ENCODE data around the gene FRY.

The FRY gene

DNA sequence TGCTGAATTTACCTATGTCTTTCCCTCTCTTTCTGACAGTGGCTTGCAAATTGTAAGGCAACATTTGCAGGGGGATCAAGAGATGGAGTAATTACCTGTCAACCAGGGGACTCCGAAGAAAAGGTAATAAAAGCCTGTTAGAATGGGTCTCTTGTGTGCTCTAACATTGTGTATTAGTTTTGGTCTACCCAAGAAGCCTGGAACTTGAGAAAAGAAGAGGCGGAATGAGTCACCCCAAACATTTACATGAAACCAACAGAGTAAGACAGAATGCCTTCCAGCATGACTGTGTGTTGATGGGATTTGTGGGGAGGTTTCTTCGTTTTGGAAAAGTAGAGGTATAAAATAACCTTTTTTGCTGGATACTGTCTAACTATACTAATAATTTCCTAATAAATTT lies 246.9 kb downstream of the FRY start:
- DNase-seq (ENCODE audit: low read depth, low spot score) = no peak
- no peak overlapping the region for H3K27ac ChIP-seq

DNA sequence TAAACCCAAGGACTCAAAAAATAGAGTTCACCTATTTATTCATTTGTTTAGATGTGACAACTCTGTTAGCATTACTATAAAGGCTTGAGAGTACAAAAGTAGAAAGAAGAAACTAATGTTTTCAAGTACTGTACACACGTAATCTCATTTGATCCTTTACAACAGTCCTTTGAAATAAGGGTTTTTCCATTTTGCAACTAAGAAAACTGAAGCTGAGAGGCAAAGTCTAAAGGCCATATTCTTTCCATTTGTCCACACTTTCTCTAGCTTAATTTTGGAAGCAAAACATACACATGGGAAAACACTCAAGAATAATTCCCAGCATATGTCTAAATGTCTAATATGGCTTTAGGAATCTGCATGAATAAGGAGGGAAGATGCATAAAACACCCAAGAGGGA lies 249.5 kb downstream of the FRY start:
- no peak for DNase-seq (ENCODE audit: low read depth, low spot score)
- H3K27ac ChIP-seq = no peak overlapping the region

- no peak overlapping the region for H3K27ac ChIP-seq
- no peak for DNase-seq (ENCODE audit: low read depth, low spot score)
Observed at GRCh38 chr13:32282096-32282711, 250.6 kb downstream of the FRY start.

DNA sequence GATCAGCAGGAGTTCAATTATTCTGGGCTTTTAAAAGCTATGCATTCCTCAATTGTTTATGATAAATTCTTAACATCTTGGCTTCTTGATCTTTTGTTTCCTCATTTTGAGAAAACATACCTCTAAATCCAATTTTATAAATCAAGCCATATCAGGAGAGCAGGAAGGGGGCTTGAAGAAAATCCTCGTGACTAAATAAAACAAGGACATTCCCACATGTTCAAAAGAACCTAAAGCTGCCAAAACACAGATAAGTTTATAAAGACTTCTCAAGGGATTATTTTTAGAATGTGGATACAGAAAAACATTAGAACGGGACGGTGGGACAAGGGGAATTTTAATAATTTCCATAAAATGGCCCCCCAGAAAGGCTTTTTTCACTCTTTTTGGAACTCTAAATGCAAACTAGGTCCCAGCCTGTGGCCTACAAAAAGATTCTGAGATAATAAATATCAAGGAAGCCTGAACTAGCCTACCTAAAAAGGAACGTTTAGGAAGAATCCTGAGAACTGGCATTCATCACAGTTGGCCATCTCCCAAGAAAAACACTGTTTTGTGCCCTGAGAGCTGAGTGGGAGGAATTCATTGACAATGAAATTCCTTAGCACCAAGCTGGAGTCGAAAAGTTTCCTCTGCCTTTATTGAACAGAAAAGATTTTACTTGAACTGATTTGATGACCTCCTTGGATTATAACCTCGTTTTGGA lies 253.5 kb downstream of the FRY start:
- DNase-seq (ENCODE audit: low read depth, low spot score) = no peak
- no peak overlapping the region for H3K27ac ChIP-seq

DNA sequence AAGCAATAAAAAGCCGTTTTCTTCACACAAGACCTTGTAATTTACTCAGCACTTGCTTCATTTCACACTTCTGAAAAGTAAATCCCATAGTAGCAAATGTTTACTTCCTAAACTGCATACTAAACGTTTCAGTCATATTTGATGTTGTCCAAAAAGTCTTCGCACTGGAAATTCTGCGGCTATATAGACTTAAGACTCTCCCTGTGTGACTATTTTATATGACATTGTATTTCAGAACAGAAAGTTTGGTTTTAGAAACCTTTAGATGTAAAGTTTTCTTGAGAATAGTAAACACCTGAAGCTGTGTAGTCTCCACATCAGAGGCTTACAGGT lies 254.0 kb downstream of the FRY start:
- no peak for DNase-seq (ENCODE audit: low read depth, low spot score)
- H3K27ac ChIP-seq = no peak overlapping the region

DNA sequence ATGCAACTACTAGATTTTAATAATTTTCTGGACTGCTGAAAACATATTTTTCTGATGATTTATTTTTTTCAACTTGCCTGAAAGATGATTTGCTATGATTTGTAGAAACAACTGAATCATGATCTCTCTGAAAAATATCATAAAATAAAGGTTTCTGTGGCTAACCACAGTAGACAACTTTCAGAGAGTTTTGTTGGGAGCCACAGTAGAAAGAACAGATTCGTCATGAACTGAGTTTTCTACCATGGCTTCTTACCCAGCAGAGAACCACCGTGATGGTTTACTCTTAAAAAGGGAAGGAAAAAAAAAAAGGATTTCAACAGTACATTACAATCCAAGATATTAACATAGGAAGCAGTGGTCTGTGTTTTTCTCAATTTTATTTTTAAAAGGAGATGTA lies 265.6 kb downstream of the FRY start:
- no peak for DNase-seq (ENCODE audit: low read depth, low spot score)
- no peak overlapping the region for H3K27ac ChIP-seq

GRCh38 chr13:32298695-32299094 lies 267.1 kb downstream of the FRY start:
- no peak overlapping the region for H3K27ac ChIP-seq
- no peak for DNase-seq (ENCODE audit: low read depth, low spot score)

GRCh38 chr13:32299893-32300292 lies 268.3 kb downstream of the FRY start:
- no peak overlapping the region for H3K27ac ChIP-seq
- DNase-seq (ENCODE audit: low read depth, low spot score) = no peak

DNA sequence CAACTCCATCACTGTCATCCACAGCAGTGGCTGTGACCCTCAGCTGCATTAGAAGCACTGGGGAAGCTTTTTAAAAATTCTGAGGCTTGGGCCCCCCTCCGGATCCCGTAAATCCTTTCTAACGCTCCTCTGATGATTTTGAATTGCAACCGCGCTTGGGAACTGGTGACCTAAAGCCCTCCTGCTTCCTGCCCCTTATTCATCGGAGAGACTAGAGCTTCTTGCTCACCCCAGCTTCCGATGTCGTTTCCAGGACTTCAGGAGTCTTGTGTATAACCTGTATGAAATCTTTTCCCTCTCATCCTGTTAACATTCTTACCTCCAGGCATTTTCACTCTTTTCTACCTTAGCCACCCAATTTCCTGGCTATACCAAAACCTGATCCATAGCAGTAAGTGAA lies 268.8 kb downstream of the FRY start:
- no peak overlapping the region for H3K27ac ChIP-seq
- DNase-seq (ENCODE audit: low read depth, low spot score) = no peak

- DNase-seq (ENCODE audit: low read depth, low spot score) = no peak
- no peak overlapping the region for H3K27ac ChIP-seq
Observed at GRCh38 chr13:32300920-32301319, 269.3 kb downstream of the FRY start.

- no peak for DNase-seq (ENCODE audit: low read depth, low spot score)
- H3K27ac ChIP-seq = no peak overlapping the region
Observed at GRCh38 chr13:32302461-32302860, 270.9 kb downstream of the FRY start.

- DNase-seq (ENCODE audit: low read depth, low spot score) = no peak
- H3K27ac ChIP-seq = no peak overlapping the region
Observed at GRCh38 chr13:32305646-32306045, 274.1 kb downstream of the FRY start.

GRCh38 chr13:32309312-32310133 lies 277.9 kb downstream of the FRY start:
- H3K27ac ChIP-seq = no peak overlapping the region
- no peak for DNase-seq (ENCODE audit: low read depth, low spot score)

GRCh38 chr13:32310134-32310706 lies 278.6 kb downstream of the FRY start:
- no peak overlapping the region for H3K27ac ChIP-seq
- DNase-seq (ENCODE audit: low read depth, low spot score) = no peak

DNA sequence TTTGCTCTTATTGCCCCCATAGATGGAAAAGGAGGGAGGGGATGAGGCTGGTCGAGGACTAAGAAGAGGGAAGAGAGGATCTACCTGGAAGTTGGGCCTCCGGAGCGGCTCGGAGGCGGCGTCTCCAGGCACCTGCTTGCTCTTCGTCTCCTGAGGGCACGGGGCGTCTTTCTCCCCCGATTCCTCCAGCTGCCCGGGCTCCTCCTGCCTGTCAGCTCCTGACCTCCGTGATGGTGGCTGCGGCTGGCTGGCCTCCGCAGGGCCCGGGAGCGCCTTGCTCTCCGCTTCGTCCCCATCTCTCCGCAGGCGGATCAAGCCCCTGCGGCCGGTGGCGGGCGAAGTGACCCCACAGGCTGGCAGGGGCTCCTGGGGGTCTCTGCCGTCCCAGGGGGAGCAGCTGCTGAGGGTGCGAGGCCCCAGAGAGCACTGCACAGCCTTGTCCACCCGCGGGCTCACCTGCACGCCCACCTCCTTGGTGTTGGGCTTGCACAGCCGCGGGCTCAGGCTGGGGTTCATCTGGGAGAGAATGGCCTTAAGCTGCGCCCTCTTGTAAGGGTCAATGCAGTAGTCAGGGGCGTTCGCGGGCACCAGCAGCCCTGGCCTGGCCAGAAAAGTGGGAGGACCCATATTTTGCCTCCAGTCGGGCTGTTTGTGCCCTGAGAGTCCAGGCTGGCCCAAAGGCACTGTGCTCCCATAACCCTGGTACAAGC lies 279.8 kb downstream of the FRY start:
- H3K27ac ChIP-seq = no peak overlapping the region
- DNase-seq (ENCODE audit: low read depth, low spot score) = no peak

GRCh38 chr13:32314271-32315237 lies 283.0 kb downstream of the FRY start:
- DNase-seq (ENCODE audit: low read depth, low spot score) = no peak
- H3K27ac ChIP-seq = peak overlapping the region; percentile 61

GRCh38 chr13:32315238-32316027 lies 283.9 kb downstream of the FRY start, which contains the start of the genes BRCA2 and ZAR1L:
Gene BRCA2 (plus strand): TSS chr13:32315508. CDS start chr13:32316461, 953 bp downstream.
Gene ZAR1L (minus strand): TSS chr13:32315363. CDS start chr13:32311925, 3,438 bp downstream.
- H3K27ac ChIP-seq = peak within 1 kb of the TSS; percentile 61
- peak; percentile 16 for DNase-seq (ENCODE audit: low read depth, low spot score)

DNA sequence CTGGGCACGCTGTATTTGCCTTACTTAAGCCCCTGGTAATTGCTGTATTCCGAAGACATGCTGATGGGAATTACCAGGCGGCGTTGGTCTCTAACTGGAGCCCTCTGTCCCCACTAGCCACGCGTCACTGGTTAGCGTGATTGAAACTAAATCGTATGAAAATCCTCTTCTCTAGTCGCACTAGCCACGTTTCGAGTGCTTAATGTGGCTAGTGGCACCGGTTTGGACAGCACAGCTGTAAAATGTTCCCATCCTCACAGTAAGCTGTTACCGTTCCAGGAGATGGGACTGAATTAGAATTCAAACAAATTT lies 284.4 kb downstream of the FRY start:
- peak overlapping the region; percentile 61 for H3K27ac ChIP-seq
- no peak for DNase-seq (ENCODE audit: low read depth, low spot score)

- DNase-seq (ENCODE audit: low read depth, low spot score) = no peak
- H3K27ac ChIP-seq = no peak overlapping the region
Observed at GRCh38 chr13:32316501-32316900, 284.9 kb downstream of the FRY start.

Measured in epithelial cell of prostate (primary cell).